HG03045 (cell line): ENCODE data around the gene SNTG2.

Source experiments
- ATAC-seq: cut with Tn5 transposase; IDR thresholded peaks from one replicate; pipeline ENCODE4 v1.9.1; 2021; ENCODE audit warnings: mild to moderate bottlenecking, moderate library complexity; ENCODE audit not compliant: unreplicated experiment

SNTG2 gene

DNA sequence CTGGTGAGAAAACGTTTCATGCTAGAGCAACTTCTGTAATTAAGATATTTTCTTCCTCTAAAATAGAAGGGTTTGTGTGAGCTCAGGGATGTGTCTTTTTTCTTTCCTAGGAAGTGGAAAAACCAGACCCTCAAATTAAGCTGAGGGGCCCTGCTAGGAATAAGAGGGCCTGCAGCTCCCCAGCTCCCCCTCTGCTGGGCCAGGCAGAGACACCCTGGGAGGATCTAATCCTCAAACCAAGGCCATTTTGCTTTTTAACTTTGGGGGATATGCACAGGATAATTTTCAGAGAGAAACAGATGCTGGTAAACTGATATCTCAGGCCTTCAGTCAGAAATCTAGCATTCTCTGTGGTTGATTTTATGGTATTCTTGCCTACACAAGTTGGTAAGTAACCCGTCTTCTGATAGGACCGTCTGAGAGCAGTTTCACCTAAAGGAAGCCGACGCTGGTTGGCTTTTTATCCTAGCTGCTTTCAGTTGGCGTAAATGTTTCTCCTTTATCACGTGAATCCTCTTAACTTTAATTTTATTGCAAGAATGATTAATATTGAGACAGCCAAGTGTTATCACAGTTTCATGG is 34.8 kb downstream of the SNTG2 start:
- ATAC-seq: no peak

DNA sequence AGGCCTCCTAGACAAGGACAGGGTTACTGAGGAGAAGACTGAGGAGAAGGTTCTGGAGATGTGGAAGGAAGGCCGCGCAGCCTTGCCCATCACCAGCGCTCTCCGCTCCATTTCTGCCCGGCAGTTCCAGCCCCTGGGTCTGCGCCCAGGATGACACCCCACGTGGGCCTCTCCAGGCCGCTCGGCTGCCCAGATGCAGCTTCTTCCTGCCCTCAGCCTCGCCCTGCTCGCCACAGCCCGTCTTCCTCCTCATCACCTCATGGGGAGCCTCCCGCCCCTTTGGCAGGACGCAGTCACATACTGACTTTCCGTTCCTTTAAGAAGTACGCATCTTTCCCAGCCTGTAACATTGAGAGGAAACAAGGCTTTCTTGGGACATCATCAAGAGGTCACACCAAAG is 37.1 kb downstream of the SNTG2 start:
- no peak for ATAC-seq

DNA sequence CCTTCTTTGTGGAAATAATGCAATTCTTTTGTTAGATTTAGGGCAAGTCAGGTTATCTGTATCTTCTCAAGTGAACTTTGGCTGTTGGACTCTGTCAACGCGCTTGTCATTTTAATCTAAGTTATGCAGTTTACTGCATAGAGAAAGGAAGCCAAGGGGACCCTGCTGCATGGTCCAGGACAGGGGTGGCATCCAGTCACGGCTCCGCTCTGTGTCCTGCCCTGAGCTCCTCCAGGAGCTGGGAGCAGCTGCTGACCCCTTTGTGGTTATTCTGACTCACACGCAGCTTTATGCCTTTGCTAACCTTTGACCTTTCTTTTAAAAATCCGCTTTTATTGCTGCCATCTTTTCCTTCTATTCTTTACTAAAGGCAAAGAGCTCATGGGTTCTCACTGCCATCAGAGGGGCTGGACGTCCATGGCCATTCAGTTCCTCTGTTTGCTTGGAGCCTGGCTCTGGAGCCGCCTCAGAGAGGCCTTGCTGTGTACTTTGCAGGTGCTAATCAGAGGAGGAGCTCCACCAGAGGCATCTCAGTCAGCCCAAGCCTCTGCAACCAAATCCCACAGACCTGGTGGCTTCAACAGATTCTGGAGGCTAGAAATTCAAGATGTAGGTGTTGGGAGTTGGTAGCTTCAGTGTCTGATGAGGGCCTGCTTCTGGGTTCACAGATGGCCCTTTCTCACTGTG is 39.3 kb downstream of the SNTG2 start:
- ATAC-seq: no peak

DNA sequence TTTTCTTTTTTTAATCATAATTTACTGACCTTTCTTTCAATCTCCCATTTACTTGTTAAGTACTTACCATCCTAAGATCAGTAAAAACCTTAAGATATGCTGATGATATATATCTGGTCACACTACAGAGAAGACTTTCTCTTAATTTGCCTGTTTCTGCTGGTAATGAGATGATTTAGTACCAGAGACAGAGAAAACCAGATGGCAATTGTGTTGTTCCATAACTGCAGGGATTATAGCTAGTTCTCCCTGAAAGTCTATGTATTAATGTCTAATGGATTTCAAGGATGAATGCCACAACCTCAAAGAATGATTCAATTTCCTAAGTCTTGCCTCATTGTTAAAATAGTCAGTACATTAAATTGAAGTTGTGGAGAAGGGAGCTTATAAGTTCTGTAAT is 40.3 kb downstream of the SNTG2 start:
- ATAC-seq: no peak

DNA sequence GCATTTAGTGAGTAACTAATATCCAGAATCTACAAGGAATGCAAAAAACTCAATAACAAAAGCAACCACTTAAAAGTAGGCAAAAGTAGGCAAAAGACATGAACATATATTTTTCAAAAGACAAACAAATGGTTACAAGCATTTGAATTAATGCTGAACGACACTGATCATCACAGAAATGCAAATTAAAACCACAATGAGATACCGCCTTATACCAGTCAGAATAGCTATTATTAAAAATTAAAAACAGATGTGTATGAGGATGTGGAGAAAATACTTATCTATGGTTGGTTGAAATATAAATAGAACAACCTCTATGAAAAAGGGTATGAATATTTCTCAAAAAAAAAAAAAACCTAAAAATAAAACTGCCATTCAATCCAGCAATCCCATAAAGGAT is 51.7 kb downstream of the SNTG2 start:
- ATAC-seq: no peak

DNA sequence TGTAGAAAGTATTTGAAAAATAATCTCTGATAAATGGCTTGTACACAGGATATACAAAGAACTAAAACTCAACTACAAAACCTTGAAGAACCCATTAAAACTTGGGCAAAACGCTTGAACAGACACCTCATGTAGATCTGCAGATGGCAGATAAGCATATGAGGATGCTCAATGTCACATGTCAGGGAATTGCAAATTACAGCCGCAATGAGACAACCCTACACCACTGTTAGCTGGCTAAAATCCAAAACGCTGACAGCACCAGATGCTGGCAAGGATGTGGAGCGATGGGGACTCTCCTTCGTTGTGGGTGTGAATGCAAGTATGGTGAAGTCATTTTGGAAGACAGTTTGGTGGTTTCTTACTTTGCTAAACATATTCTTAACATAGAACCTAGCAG is 53.7 kb downstream of the SNTG2 start:
- no peak for ATAC-seq

DNA sequence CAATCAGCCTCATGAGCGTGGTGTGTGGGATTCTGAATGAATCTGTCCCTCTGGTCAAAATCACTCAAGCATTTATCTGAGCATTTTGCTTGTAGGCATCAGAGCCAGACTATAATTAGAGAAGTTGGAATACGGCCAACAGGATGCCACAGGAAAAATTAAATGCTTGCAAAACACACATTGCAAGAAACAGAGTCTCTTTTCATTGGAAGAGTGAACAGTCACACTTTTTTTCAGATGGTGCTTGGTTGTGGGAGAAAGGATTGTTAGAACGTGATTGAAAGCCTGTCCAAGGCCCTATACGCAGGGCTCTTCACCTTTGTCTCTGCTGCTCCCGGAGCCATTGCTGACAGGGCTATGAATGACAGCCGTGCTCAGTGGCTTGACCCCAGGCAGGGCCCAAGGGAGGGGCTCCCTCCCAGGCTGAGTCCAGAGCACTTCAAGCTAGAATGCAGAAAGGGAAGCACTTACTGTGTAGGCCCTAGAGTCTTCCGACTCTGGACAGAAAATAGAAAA is 59.8 kb downstream of the SNTG2 start:
- ATAC-seq: no peak

DNA sequence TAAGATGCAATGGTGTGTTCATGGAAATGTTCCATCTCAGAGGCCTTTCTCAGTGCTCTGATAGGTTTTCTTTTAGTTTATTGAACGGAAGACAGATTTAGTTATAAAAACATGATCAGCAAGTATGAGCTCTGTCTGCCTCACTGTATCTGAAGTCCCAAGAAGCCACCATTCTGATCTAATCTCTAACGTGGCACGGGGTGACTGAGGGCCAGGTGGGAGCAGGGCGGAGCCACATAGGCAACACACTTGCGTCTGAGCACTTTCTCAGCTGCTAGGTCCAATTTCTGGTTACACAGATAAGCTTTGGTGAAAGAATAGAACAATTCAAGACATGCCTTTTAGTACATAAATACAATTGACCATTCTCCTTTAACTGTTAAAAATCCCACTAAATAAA is 60.4 kb downstream of the SNTG2 start:
- ATAC-seq: no peak

DNA sequence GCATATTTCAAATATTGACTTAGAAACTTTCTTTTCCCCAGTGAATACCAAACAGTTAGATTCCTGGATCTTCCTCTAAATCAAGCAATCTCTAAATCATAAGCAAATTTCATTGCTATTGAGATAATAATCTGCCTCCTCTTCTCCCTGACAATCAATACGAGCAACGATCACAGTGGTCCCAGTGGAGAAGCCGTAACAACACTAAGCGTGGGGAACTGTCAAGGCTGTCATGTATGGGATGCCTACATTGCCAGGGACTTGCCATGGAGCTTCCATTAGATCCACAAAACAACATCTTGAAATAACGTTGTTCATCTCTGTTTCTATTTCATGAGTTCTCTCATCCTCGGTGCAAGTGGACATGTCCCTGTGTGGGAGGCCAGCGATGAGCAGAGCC is 61.3 kb downstream of the SNTG2 start:
- ATAC-seq: no peak

DNA sequence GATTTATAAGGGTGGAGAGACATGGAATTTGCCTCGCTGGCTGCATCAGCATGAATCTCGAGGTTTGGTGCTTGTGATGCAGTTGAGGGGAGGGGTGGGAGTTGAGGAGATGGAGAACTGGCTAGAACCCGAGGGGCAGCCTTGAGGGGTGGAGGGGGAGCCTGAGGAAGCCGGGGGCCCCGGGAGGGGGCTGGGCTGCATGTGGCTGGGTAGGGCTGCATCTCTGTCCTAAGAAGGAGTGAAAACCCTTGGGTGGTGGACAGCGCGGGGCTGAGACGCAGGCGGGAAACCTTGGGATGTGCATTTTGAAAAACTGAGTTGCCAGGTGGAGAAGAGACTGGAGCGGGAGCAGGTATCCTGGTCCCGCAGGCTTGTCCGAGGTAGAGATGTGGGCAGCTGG is 64.2 kb downstream of the SNTG2 start:
- no peak for ATAC-seq

DNA sequence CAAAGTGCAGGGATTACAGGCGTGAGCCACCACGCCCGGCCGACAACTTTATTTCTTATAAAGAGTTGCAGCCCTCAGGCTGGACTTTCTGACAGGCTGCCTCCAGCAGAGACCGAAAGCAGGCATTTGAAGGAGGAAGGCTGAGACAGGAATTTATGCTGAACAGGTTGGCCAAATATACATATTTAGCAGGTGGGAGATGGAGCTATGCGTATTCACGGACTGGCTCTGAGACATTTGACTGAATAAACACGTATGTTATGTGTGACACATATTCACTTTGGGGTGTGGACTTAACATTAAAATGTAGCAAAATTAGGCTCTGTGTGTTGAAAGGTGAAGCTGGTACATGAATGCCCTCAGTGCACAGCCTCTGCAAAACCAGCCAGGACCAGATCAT is 65.9 kb downstream of the SNTG2 start:
- ATAC-seq: no peak

DNA sequence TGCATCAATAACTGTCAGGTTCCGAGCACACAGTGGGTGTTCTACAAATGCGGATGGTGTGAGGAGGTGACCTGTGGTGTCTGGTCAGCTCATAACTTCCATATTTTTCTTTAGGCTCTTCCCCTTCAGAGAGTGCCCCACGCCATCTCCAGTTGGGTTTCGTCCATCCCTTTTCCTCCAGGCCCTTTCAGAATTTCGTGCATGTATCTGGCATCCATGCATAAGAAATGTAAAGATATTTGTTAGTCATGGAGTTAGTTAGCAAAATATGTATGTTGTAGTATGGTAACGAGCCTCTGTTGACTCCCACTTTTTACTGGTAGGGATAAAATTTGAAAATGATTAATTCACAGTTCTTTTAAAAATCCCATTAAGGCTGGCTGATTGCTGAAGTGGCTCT is 67.2 kb downstream of the SNTG2 start:
- no peak for ATAC-seq

DNA sequence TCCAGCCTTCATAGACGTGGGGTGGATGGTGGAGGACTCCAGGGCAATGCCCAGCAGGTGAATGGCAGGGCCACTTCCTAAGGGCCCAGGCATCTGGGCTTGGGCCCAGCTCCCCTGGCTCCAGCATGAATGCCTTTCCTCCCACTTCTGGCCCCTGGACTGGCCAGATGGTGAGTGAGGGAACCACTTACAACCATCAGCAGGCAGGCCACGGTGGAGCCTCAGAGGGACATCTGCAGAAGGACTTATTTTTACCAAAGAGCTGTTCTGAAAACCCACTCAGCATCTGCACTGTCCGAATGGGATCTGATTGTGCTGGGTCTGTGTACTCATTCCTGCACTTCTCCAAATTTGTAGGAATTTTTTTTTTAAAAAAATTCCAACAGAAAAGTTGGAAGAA is 69.6 kb downstream of the SNTG2 start:
- no peak for ATAC-seq

DNA sequence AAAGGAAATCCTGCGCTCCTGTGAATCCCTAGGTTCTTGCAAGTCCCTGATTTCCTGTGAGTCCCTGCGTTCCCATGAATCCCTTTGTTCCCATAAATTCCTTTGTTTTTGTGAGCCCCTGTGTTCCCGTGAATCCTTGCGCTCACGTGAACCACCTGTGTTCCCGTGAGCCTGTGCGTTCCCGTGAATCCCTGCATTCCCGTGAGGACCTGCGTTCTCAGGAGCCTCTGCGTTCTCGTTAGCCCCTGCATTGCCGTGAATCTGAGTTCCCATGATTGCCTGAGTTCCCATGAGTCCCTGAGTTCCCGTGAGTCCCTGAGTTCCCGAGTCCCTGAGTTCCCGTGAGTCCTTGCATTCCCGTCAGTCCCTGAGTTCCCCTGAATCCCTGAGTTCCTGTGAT is 71.5 kb downstream of the SNTG2 start:
- no peak for ATAC-seq

DNA sequence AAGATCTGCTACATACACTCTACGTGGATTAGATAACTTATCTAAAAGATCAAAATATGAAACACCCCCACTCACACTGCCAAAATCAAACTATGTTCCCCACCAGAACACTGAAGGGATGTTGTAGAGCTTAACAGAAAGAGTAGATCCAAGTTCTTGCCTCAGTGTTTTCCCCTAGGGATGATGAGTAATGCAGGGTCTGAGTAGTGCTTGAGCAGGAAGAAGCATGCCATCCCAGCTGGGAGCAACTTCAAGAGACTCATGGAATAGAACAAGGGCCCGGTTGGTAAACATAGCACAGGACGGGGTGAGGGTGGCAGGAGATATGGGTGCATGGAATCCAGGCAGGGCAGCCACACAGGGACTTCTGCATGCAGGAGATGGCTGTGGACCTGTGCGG is 74.3 kb downstream of the SNTG2 start:
- no peak for ATAC-seq

DNA sequence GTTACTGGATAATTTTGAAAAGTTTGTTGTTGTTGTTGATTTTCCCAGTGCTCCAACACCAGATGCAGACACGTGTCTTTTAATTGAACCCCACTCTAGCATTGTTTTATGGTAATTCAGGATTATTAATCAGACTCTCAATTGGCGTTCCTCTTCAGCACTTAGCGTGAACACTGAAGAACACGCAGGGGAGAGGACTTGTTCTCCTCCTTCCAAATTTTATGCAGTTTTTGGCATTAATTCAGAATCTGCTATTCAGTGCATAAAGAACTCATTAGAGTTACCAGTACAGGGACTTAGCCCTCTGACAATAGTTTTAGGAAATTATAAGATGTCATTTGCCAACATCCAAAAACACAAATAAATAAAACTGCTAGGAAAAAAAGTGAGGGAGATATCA is 75.5 kb downstream of the SNTG2 start:
- ATAC-seq: no peak

DNA sequence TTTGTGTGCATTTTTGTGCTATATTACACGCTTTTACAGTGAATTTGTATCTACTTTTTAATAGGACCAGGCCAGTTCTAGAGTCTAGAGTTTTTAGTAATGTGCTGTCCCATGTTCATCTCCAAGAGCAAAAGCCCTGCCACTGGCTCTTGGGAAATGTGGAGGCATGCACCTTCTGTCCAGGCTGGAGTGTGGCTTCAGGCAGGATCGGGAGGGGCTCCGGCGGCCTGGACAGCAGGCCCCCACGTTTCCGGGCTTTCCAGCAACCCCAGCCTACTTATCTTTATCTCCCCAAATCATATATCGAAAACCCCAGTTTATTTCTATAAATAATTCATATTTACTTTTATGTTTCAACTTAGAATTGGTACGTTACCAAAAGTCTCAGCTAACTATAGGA is 78.2 kb downstream of the SNTG2 start:
- ATAC-seq: no peak

DNA sequence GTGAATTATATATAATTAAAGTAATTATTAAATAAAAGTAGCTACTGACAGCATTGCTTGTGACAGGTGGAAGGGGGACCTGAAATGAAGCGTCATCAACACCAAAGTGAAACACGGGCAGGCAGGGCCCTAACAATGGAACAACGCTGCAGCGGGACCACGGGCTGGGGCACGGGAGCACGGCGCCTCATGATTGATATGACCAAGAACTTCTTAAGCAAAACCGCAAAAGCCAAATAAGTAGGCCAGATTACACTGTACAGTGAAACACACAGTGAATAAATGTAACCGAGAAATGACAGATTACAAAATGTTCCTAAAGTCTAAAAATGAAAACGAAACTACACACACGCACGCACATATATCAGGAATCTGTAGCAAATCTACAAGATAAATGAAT is 81.4 kb downstream of the SNTG2 start:
- no peak for ATAC-seq

DNA sequence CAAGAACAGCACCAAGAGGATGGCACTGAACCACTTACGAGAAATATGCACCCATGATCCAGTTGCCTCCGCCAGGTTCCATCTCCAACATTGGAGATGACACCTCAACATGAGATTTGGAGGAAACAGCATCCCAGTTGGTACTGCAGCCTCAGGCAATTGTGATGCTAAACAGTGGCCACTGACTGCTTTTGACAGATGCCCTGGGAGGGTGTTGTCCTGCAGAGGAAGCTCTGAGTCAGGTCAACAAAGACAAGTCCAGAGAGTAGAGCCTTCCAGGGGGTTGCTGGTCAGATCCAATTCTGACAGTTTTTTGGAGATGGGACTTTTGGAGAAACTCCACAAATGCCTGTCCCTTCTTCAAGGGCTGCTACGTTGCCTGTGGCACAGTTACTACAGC is 82.4 kb downstream of the SNTG2 start:
- ATAC-seq: no peak

DNA sequence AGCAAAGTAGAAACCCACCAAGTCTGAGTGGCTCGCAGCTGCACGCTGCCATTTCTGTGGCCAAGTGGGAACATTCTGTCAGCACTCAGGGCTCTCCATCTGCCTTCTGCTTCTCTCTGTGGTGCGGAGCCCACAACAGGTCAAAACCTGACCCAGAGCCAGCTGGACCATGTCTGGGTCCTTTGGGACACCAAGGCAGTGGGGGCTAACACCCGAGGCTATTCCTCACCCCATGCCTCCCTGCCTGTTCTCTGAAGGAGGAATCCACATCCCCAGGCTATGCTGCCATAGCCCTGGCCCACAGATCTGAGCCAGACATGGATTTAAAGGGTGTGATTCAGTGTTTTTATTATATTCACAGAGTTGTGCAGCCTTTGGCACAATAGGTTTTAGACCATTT is 86.4 kb downstream of the SNTG2 start:
- ATAC-seq: no peak

DNA sequence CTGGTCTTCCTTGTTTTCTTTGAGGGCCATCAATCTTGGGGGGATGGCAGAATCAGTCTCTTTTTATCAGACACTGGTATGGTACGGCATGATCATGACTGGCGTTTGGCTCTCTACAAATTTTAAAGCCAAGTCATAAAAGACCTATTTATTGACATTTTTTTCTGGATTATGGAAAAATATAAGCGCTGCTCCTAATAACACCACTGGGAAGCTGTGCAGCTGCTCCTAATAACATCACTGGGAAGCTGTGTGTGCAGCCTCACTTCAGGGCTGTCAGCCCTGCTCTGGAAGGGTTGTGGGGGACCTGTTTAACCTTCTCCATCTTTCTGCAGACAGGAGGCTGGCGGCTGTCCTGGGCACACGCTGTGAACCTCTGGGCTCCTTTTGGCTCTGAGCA is 88.9 kb downstream of the SNTG2 start:
- no peak for ATAC-seq

DNA sequence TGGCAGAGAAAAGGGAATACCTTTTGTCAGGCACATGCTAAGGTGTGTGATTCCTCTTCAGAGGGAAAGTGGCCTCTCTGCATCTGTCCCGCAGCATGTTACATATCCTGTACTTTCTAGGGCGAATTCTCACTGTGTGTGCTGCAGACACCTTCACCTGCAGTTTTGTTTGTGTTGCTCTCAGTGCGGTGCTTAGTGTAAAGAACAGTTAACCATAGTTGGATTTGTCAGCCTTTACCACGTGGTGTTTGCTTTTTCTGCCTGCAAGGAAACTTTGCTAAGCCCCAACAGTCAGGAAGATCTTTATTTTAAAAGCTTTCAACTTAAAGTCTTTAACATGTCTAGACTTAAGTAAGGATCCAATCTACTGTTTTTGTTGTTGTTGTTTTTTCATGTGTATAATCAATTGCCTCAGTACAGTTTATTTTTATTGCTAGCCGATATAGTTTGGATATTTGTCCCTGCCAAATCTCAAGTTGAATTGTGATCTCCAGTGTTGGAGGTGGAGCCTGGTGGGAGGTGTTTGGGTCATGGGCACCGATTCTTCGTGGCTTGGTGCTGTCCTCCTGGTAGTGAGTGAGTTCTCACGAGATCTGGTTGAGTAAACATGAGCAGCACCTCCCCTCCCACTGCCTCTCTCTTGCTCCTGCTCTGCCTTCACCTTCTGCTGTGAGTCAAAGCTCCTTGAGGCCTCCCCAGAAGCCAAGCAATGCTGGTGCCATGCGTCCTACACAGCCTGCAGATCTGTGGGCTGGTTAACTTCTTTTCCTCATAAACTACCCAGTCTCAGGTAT is 90.6 kb downstream of the SNTG2 start:
- ATAC-seq: no peak
